ENCODE data around the gene CRELD1. TPM values are rescaled to one million over a fixed set of nuclear protein-coding genes. Genes with fewer than 3 reads are reported as not detected.
A peak's percentile ranks its signal among the peaks of the same experiment; 100 is the strongest.

The CRELD1 gene
- total and polyA plus RNA-seq, 9 of the 15 experiments (the other 6 are each of a cell fraction or from before 2014, with no cell fraction given): 3.3 to 25.8 (median 16.5) TPM

DNA sequence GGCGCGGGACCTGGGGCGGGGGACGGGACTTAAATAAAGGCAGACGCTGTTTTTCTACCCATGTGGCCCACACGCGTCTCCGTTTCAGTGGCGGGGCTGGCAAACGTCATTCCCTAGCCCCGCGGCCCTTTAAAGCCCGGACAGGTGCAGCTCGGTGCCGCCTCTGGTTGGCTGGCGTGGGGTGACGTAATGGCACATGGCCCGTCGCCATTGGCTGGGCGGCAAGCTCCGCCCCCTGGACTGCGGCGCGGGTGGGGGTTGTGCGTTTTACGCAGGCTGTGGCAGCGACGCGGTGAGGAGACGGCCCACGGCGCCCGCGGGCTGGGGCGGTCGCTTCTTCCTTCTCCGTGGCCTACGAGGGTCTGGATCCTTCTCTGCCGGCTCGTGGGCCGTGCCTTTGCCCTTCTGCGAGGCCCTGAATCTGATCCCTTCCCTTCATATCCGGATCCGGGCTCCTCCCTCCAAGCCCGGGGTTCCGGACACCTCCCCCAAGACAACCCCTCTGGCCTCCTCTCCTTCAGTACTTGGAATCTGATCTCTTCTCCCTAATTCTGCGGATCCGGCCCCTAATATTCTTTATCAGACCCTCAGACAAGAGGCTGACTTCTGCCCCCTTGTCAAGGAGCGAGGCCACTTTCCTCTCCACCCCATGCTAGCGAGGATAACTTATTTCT is at the start of gene CRELD1 (continued):
- TF ChIP-seq, protein P1, sequence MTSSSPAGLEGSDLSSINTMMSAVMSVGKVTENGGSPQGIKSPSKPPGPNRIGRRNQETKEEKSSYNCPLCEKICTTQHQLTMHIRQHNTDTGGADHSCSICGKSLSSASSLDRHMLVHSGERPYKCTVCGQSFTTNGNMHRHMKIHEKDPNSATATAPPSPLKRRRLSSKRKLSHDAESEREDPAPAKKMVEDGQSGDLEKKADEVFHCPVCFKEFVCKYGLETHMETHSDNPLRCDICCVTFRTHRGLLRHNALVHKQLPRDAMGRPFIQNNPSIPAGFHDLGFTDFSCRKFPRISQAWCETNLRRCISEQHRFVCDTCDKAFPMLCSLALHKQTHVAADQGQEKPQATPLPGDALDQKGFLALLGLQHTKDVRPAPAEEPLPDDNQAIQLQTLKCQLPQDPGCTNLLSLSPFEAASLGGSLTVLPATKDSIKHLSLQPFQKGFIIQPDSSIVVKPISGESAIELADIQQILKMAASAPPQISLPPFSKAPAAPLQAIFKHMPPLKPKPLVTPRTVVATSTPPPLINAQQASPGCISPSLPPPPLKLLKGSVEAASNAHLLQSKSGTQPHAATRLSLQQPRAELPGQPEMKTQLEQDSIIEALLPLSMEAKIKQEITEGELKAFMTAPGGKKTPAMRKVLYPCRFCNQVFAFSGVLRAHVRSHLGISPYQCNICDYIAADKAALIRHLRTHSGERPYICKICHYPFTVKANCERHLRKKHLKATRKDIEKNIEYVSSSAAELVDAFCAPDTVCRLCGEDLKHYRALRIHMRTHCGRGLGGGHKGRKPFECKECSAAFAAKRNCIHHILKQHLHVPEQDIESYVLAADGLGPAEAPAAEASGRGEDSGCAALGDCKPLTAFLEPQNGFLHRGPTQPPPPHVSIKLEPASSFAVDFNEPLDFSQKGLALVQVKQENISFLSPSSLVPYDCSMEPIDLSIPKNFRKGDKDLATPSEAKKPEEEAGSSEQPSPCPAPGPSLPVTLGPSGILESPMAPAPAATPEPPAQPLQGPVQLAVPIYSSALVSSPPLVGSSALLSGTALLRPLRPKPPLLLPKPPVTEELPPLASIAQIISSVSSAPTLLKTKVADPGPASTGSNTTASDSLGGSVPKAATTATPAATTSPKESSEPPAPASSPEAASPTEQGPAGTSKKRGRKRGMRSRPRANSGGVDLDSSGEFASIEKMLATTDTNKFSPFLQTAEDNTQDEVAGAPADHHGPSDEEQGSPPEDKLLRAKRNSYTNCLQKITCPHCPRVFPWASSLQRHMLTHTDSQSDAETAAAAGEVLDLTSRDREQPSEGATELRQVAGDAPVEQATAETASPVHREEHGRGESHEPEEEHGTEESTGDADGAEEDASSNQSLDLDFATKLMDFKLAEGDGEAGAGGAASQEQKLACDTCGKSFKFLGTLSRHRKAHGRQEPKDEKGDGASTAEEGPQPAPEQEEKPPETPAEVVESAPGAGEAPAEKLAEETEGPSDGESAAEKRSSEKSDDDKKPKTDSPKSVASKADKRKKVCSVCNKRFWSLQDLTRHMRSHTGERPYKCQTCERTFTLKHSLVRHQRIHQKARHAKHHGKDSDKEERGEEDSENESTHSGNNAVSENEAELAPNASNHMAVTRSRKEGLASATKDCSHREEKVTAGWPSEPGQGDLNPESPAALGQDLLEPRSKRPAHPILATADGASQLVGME (CRISPR knock-in tag; IDR thresholded peaks at IDR 0.05): no peak
- TF ChIP-seq ZNF780A (CRISPR knock-in tag; IDR thresholded peaks at IDR 0.05) (no peak), E2F1 (CRISPR knock-in tag; IDR thresholded peaks at IDR 0.05) (no peak; the same call in 1 of the 2 replicates), PHTF2 (CRISPR knock-in tag; IDR thresholded peaks at IDR 0.05) (no peak), EP300 (IDR thresholded peaks at IDR 0.05; ENCODE audit: low read length) (no peak; the same call in 1 of the 2 replicates), CEBPB (tag; IDR thresholded peaks at IDR 0.05) (peak; percentile 39; the same call in 1 of the 2 replicates), CXXC5 (CRISPR knock-in tag; IDR thresholded peaks at IDR 0.05) (peak; percentile 89), GTF2A2 (tag; IDR thresholded peaks at IDR 0.05) (no peak), TAF1 (IDR thresholded peaks at IDR 0.05; ENCODE audit: control insufficient read depth, extremely low read depth, insufficient read depth, low read length, severe bottlenecking) (peak; percentile 69), BMI1 (IDR thresholded peaks at IDR 0.05; ENCODE audit: low read length) (no peak), PHF20 (IDR thresholded peaks at IDR 0.05; ENCODE audit: partially characterized antibody) (peak; percentile 76), TBL1XR1 (IDR thresholded peaks at IDR 0.05; ENCODE audit: low read length in 2 of 2) (peak in 1 of 2 experiments; percentile 17; a peak in 1 of 4 replicates), ZNF184 (CRISPR knock-in tag; IDR thresholded peaks at IDR 0.05) (no peak)
- TF ChIP-seq, protein P2, sequence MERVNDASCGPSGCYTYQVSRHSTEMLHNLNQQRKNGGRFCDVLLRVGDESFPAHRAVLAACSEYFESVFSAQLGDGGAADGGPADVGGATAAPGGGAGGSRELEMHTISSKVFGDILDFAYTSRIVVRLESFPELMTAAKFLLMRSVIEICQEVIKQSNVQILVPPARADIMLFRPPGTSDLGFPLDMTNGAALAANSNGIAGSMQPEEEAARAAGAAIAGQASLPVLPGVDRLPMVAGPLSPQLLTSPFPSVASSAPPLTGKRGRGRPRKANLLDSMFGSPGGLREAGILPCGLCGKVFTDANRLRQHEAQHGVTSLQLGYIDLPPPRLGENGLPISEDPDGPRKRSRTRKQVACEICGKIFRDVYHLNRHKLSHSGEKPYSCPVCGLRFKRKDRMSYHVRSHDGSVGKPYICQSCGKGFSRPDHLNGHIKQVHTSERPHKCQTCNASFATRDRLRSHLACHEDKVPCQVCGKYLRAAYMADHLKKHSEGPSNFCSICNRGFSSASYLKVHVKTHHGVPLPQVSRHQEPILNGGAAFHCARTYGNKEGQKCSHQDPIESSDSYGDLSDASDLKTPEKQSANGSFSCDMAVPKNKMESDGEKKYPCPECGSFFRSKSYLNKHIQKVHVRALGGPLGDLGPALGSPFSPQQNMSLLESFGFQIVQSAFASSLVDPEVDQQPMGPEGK (CRISPR knock-in tag; IDR thresholded peaks at IDR 0.05; ENCODE audit: borderline replicate concordance): no peak
- TF ChIP-seq, protein P3, sequence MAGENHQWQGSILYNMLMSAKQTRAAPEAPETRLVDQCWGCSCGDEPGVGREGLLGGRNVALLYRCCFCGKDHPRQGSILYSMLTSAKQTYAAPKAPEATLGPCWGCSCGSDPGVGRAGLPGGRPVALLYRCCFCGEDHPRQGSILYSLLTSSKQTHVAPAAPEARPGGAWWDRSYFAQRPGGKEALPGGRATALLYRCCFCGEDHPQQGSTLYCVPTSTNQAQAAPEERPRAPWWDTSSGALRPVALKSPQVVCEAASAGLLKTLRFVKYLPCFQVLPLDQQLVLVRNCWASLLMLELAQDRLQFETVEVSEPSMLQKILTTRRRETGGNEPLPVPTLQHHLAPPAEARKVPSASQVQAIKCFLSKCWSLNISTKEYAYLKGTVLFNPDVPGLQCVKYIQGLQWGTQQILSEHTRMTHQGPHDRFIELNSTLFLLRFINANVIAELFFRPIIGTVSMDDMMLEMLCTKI (IDR thresholded peaks at IDR 0.05; ENCODE audit: partially characterized antibody): no peak
- TF ChIP-seq, protein P4, sequence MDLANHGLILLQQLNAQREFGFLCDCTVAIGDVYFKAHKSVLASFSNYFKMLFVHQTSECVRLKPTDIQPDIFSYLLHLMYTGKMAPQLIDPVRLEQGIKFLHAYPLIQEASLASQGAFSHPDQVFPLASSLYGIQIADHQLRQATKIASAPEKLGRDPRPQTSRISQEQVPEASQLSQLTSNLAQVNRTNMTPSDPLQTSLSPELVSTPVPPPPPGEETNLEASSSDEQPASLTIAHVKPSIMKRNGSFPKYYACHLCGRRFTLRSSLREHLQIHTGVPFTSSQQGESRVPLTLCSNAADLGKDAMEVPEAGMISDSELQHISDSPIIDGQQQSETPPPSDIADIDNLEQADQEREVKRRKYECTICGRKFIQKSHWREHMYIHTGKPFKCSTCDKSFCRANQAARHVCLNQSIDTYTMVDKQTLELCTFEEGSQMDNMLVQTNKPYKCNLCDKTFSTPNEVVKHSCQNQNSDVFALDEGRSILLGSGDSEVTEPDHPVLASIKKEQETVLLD (IDR thresholded peaks at IDR 0.05): peak; percentile 51
